K562 (cell line): ENCODE data around the gene NTN3. TPM values are rescaled to one million over a fixed set of nuclear protein-coding genes. Genes with fewer than 3 reads are reported as not detected.
A peak's percentile ranks its signal among the peaks of the same experiment; 100 is the strongest.

Experiments
- ATAC-seq: fragments of 200-7000 bp; cut with Tn5 transposase; 3 replicates; pipeline ENCODE4 v1.9.1; 2020; ENCODE audit warnings: moderate library complexity
- BruUV-seq: library from RNA; stranded (reverse); fragments of 400-500 nt; replicated peaks from 2 replicates; lab custom pipeline; 2021; lab: Mats Ljungman, UMichigan
- CTCF ChIA-PET: fragments of 300-600 bp; formaldehyde crosslinking; extraction: SDS; loops from one replicate; lab custom pipeline; 2021; ENCODE audit warnings: low intra/inter-chr PET ratio; lab: Yijun Ruan, JAX
- POLR2A ChIA-PET: fragments of 300-600, 350-650 bp; sonication (Branson Sonifier 250); formaldehyde crosslinking; extraction: SDS; loops from one replicate; lab custom pipeline; 2021; ENCODE audit warnings: antibody characterized with exemption, inconsistent platforms; lab: Yijun Ruan, JAX
- DNase-seq, 4 experiments: peaks; one replicate each; pipeline versions ENCODE4 v3.0.0 to v3.0.0-alpha.2; 2011 to 2018; ENCODE audit warnings: low spot score in 3 of 4, mixed read lengths in 3 of 4; ENCODE audit errors: extremely low read depth in 1 of 4
- FAIRE-seq: peaks from 2 replicates; lab custom pipeline; 2011; peaks lifted over from hg19 to GRCh38; lab: Jason Lieb, UNC
- H2AFZ ChIP-seq: 2 replicates; pipeline ENCODE4 v1.6.0; 2011; ENCODE audit warnings: low read depth, low read length, control low read depth, inconsistent platforms
- H3K27ac ChIP-seq: fragments of 200-600 bp; 3 replicates; pipeline ENCODE4 v1.8.0; 2011; ENCODE audit warnings: low read depth, mild to moderate bottlenecking, control low read depth, inconsistent platforms, low read length, moderate library complexity, mixed read lengths; ENCODE audit errors: extremely low read depth
- H3K27me3 ChIP-seq, 2 experiments: fragments of 300-600 bp in 1 of 2; 2 replicates in 1 of 2; 3 replicates in 1 of 2; pipeline versions ENCODE4 v1.6.0 to v1.8.0; 2011; ENCODE audit warnings: inconsistent platforms in 2 of 2, low read length in 2 of 2, mild to moderate bottlenecking in 1 of 2, mixed read lengths in 1 of 2, moderate library complexity in 1 of 2; ENCODE audit not compliant: control insufficient read depth in 2 of 2, insufficient read depth in 2 of 2
- H3K36me3 ChIP-seq: fragments of 300-600 bp; 3 replicates; pipeline ENCODE4 v1.8.0; 2011; ENCODE audit warnings: mild to moderate bottlenecking, low read length, inconsistent platforms; ENCODE audit not compliant: control insufficient read depth, insufficient read depth
- H3K4me1 ChIP-seq, 2 experiments: fragments of 200-600 bp in 1 of 2; replicated peaks in 1 of 2; 2 replicates in 1 of 2; 3 replicates in 1 of 2; pipeline versions ENCODE4 v1.5.1 to v1.8.0; 2011; ENCODE audit warnings: inconsistent platforms in 2 of 2, low read length in 2 of 2, mild to moderate bottlenecking in 1 of 2, mixed read lengths in 1 of 2, moderate library complexity in 1 of 2; ENCODE audit not compliant: control insufficient read depth in 2 of 2, insufficient read depth in 2 of 2
- H3K4me2 ChIP-seq: 2 replicates; pipeline ENCODE4 v1.6.1; 2011; ENCODE audit warnings: low read length, control low read depth, inconsistent platforms, mixed read lengths; ENCODE audit not compliant: insufficient read depth
- H3K4me3 ChIP-seq: fragments of 200-600 bp; sonication (generic), shearing (Covaris generic); 2 replicates; pipeline ENCODE4 v1.5.1; 2016; ENCODE audit warnings: control low read depth, inconsistent platforms
- H3K79me2 ChIP-seq: fragments of 200-600 bp; 3 replicates; pipeline ENCODE4 v1.8.0; 2011; ENCODE audit warnings: low read length, inconsistent platforms; ENCODE audit not compliant: control insufficient read depth, insufficient read depth
- H3K9ac ChIP-seq, 2 experiments: 2 replicates each; pipeline versions ENCODE4 v1.6.0 to v1.6.1; 2011; ENCODE audit warnings: low read depth in 2 of 2, low read length in 2 of 2, control low read depth in 1 of 2, inconsistent platforms in 1 of 2, mild to moderate bottlenecking in 1 of 2, mixed read lengths in 1 of 2; ENCODE audit not compliant: insufficient read depth in 1 of 2
- H3K9me1 ChIP-seq: one replicate; pipeline ENCODE4 v1.6.0; 2011; ENCODE audit warnings: inconsistent platforms, mild to moderate bottlenecking, low read length, moderate library complexity; ENCODE audit not compliant: control insufficient read depth, insufficient read depth
- H3K9me3 ChIP-seq: replicated peaks from 2 replicates; pipeline ENCODE4 v1.5.1; 2011; ENCODE audit warnings: low read depth, low read length, inconsistent platforms; ENCODE audit not compliant: control insufficient read depth, insufficient read depth
- H4K20me1 ChIP-seq: replicated peaks from 2 replicates; pipeline ENCODE4 v1.6.1; 2011; ENCODE audit warnings: low read length, inconsistent platforms, mixed read lengths; ENCODE audit not compliant: control insufficient read depth, insufficient read depth
- GATAD2B ChIP-seq: fragments of 450-650 bp; IDR thresholded peaks from 2 replicates; pipeline ENCODE4 v1.6.1; 2017; ENCODE audit warnings: mild to moderate bottlenecking, borderline replicate concordance
- NFIC ChIP-seq: fragments of 450-650 bp; IDR thresholded peaks from 2 replicates; pipeline ENCODE4 v1.6.1; 2017; ENCODE audit warnings: mild to moderate bottlenecking, inconsistent platforms
- POLR2G ChIP-seq: fragments of 200-400 bp; formaldehyde crosslinking; IDR thresholded peaks from 2 replicates; pipeline ENCODE4 v1.6.1; 2017; ENCODE audit warnings: low read depth, mild to moderate bottlenecking, antibody characterized with exemption, low read length, moderate library complexity
- PRDM10 ChIP-seq: fragments of 450-650 bp; IDR thresholded peaks from 2 replicates; pipeline ENCODE4 v1.6.1; 2018; ENCODE audit not compliant: partially characterized antibody
- RBFOX2 ChIP-seq: fragments of 200-400 bp; formaldehyde crosslinking; IDR thresholded peaks from 2 replicates; pipeline ENCODE4 v1.6.1; 2017; ENCODE audit warnings: low read depth, mild to moderate bottlenecking, low read length, moderate library complexity
- SAP30 ChIP-seq: fragments of 200-600 bp; sonication (generic); IDR thresholded peaks from 2 replicates; pipeline ENCODE4 v1.6.1; 2012; ENCODE audit warnings: borderline replicate concordance, low read depth, mild to moderate bottlenecking, moderate library complexity, low read length, control low read depth, inconsistent platforms; ENCODE audit not compliant: insufficient read depth, poor library complexity, severe bottlenecking
- SMARCC2 ChIP-seq: fragments of 450-650 bp; IDR thresholded peaks from 2 replicates; pipeline ENCODE4 v1.6.1; 2017; ENCODE audit warnings: antibody characterized with exemption, moderate library complexity, mild to moderate bottlenecking, low read depth
- STAT5A ChIP-seq: IDR thresholded peaks from 2 replicates; pipeline ENCODE4 v1.6.1; 2012; ENCODE audit warnings: low read length, inconsistent platforms, borderline replicate concordance
- THRB ChIP-seq: fragments of 450-650 bp; formaldehyde crosslinking; conservative IDR thresholded peaks from 2 replicates; pipeline ENCODE4 v1.4.0; 2022; ENCODE audit warnings: mild to moderate bottlenecking, missing genetic modification characterization
- ZNF655 ChIP-seq: fragments of 250-450 bp; sonication (Bioruptor Pico); IDR thresholded peaks from 2 replicates; pipeline ENCODE4 v1.5.0; 2021
- ZNF696 ChIP-seq: fragments of 250-450 bp; sonication (Bioruptor Pico); conservative IDR thresholded peaks from 2 replicates; pipeline ENCODE4 v1.4.0; 2020; ENCODE audit warnings: mild to moderate bottlenecking, moderate library complexity
- ZNF830 ChIP-seq: fragments of 250-450 bp; sonication (Bioruptor Pico); IDR thresholded peaks from 2 replicates; pipeline ENCODE4 v1.5.0; 2021; ENCODE audit warnings: mild to moderate bottlenecking
- WGBS: fragments of 100-300 bp; shearing (Covaris generic); methylation state at CpG from one replicate; pipeline ENCODE4 v1.1.6; 2016; ENCODE audit warnings: low coverage, mixed read lengths; ENCODE audit not compliant: insufficient coverage; ENCODE audit errors: missing lambda C conversion rate; 5-methylcytosine and 5-hydroxymethylcytosine counted together
- in situ Hi-C: fragments of 300-500 bp; cut with MboI; formaldehyde crosslinking; loops from 4 replicates; pipeline ENCODE4 v1.15.0; 2018; ENCODE audit warnings: inconsistent platforms, mixed read lengths
- intact Hi-C: fragments of 100-400 bp; cut with micrococcal nuclease; formaldehyde crosslinking; loops from 2 replicates; pipeline ENCODE4 v1.14.2; 2022
- polyA plus RNA-seq, 8 experiments: library from polyadenylated mRNA; depleted of rRNA in 4 of 8; stranded (reverse) in 5 of 8; unstranded in 3 of 8; fragments of >200 nt; fragmentation: Nextera tagmentation in 2 of 8; fragmentation: Illumina TruSeq in 1 of 8; extraction: Ambion mirVana in 2 of 8; extraction: Trizol in 1 of 8; gene quantifications; 2 replicates each; pipeline versions ENCODE4 v1.2.1 to v1.2.3, GENCODE V29; 2011 to 2014; ENCODE audit warnings: inconsistent platforms in 1 of 8, missing spikeins in 1 of 8
- total RNA-seq, 7 experiments: library from RNA; depleted of rRNA in 6 of 7; stranded (reverse); fragments of >200 nt in 6 of 7; fragmentation: Illumina TruSeq in 2 of 7; extraction: Trizol in 2 of 7; gene quantifications; 2 replicates each; pipeline versions ENCODE4 v1.2.1 to v1.2.3, GENCODE V29; 2011 to 2021; ENCODE audit warnings: low replicate concordance in 1 of 7

NTN3 gene
- total and polyA plus RNA-seq, 9 of the 15 experiments (the other 6 are each of a cell fraction or from before 2014, with no cell fraction given) = not detected

- FAIRE-seq (no peak), DNase-seq (no peak), ATAC-seq (no peak)
- H3K4me1 ChIP-seq = peaks cover 36 to 72% of the 10 kb centered on the region in 2 experiments
- H3K27ac ChIP-seq = peak overlapping the region; percentile 65; the same call in 2 of the 3 replicates
- BruUV-seq = no TSS peak
- H3K4me2 ChIP-seq = no peak overlapping the region
- H3K36me3 ChIP-seq = peaks cover 62% of the 10 kb centered on the region
- in situ Hi-C loops (no loop called here), intact Hi-C loops (no loop called here)
- 90% methylated on average over 38 of the region's 39 CpGs for WGBS
- H3K79me2 ChIP-seq = peaks cover 72% of the 10 kb centered on the region
- CTCF ChIA-PET = no interaction called here
- H2AFZ ChIP-seq = no peak overlapping the region
- POLR2A ChIA-PET = interaction anchor here (0.5 to 1.6 kb wide), 8 partner anchors 9 to 383 kb away, joined by 3 to 7 read pairs (median 4); partner anchors contain the start of genes PKD1 and TRAF7
- H3K9me3 ChIP-seq = no peaks in the 10 kb centered on the region
- peak overlapping the region in 1 of 2 experiments; percentile 90; a peak in 2 of 4 replicates for H3K9ac ChIP-seq
- H3K9me1 ChIP-seq = peaks cover 8% of the 10 kb centered on the region
- no peaks in the 10 kb centered on the region for H3K27me3 ChIP-seq
- peak overlapping the region; percentile 6; the same call in 1 of the 2 replicates for H3K4me3 ChIP-seq
- peaks cover 46% of the 10 kb centered on the region for H4K20me1 ChIP-seq
- TF ChIP-seq ZNF830 (CRISPR knock-in tag) (no peak), RBFOX2 (peak; percentile 49), STAT5A (no peak), SAP30 (no peak), GATAD2B (no peak), POLR2G (peak; percentile 55), SMARCC2 (no peak), THRB (CRISPR knock-in tag) (no peak), NFIC (peak; percentile 65), ZNF696 (no peak), PRDM10 (peak; percentile 76), ZNF655 (CRISPR knock-in tag) (no peak)
These were observed 48.0 kb downstream of the NTN3 start for GRCh38 chr16:2518823-2519710.
